SKM-1 treated with dmso at 0.1 percent for 144 hours (cell line): Measurements from ENCODE around the gene AMOT.

Experiments used
- DNase-seq: peaks from one replicate; lab custom pipeline; 2025; ENCODE audit not compliant: unreplicated experiment; lab: John Stamatoyannopoulos, UW

AMOT gene

DNA sequence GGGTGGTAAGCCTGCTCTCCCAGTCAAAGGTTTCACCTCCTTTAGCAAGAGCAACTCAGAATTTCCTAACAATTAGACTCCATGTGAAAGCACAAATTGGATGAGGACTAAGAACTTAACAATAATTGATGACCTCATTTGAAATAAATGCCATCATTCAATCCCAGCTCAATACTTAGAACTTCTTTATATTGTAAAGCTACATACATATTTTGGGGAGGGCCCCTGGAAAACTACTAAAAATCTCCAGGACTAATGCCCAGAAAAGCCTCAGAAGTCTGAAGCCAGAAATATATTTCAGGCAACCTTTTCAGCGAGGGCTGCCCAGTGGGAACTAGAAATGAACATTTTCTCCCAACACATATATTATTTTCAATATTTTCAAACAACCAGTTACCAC lies 38.1 kb downstream of the AMOT start:
- no peak for DNase-seq

DNA sequence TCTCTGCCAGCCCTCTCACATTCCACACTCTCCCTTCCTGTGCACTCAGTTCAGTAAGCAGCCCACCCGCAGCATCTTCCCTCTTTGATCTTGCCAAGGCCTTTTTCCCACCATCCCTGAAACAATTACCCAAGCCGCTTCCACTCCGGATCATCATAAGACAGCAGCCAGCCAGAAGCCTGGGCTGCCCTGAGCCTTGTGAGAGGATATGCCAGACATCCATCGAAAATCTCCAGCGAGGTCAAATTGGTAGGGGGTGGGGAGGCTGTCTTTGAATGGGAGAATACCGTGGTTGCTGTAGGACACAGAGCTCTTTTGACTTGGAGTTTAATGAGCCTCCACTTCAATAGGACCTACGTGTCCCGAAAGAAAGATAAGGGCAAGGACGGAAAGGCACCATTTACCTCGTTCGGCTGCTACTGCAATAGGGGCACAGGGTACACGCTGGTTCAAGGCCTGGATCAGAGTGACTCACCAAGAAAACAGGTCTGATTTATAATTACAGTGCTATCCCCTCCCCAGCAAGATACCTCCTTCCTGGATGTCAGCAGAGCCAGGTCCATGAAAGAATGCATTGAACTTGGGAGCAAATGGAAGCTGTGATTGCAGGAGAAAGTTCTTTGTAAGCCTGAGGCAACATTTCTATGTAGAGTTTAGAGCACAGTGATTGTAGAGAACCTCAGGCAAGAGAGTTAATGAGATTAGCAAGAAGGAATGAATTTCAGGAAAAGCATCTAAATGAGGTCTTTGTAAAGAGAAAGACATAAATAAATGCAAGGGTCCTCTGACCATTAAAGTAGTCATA lies 39.5 kb downstream of the AMOT start:
- DNase-seq: no peak

DNA sequence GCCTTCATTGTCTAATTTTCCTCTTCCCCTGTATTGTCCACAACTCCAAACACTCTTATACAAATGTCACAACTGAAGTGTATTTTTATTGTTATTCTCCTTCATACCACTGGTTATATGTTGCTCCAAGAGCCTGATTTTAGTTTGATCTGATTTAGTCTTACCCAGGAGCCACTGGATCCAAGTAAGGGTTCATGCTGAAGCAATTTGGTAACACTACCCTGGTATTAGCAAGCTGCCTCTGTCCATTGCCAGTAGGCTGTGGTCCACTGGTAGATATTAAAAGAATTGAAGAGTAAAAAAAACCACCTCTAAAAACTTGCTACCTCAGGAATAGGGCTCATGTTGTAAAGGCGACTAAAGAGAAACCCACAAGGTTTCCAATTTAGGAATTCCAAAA lies 41.2 kb downstream of the AMOT start:
- DNase-seq: no peak

DNA sequence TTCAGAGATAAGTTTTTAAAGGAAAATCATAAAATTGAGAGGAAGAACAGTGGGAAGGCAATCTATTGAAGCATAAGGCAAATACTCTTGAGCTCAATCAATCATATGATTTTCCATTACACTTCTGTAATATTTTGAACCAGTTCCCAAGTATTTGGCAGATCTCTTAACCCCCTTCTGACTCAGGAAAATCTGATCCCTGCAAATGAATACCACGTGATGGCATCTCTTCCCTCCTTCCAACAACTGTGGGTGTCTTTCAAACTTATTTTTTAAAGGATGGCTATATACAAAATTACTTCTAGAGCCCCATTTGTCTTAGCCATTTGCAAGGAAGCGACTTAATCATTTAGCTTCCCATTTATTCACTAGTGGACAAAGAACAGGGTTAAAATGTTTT lies 41.9 kb downstream of the AMOT start:
- DNase-seq: no peak

DNA sequence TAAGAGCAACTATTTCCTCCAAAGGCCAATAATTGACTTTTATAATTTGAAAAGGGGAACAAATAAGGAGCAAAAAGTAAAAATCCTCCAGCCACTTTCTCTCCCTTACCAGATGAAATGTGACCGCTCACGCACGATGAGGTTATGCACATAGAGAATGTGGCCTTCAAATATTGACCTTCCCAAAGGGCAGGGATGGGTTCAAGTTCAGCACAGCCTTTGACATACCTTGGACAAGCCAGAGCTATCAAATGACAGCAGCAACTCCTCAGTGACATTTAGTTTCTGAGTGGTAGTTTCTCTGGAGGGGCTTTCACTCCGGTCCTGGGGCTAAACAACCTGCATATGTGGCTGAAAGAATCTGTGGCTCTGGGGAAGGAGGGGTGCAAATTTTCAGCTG lies 50.7 kb downstream of the AMOT start:
- no peak for DNase-seq

DNA sequence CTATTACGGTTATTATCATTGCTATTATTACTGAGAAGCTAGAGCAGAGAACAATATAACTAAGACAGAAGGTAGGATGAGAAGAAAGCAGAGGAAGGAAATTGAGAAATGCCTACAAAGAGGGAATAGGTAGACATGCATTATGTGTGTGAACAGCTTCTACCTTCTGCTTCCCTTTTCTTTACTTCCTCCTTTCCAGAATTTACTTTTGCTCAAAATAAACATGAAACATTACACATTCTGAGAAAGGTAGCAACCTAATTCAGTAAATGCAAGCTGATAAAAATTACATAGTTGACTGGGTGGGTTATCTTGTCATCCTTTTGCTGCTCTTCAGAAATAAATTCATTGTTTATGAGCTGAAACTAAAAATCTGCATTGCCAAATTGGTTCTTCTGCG lies 54.6 kb downstream of the AMOT start:
- peak; percentile 44 for DNase-seq

DNA sequence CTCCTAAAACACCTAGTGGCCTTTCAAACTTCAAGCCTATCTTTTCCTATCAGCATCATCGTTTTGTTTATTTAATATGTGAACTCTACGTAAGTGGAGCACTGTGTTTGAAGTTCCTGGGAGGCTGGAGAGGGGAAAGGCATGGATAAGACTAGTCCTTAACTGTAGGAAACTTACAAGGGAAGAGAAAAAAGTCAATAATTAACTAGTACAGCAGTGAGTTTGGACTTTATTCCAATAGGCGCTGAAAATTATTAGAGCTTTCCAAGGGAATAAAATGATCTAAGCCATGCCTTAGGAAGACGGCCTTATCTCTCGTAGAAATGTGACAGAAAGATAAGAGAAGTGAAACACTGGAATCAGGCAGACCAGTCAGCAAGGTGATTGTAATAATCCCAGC lies 55.3 kb downstream of the AMOT start:
- no peak for DNase-seq

DNA sequence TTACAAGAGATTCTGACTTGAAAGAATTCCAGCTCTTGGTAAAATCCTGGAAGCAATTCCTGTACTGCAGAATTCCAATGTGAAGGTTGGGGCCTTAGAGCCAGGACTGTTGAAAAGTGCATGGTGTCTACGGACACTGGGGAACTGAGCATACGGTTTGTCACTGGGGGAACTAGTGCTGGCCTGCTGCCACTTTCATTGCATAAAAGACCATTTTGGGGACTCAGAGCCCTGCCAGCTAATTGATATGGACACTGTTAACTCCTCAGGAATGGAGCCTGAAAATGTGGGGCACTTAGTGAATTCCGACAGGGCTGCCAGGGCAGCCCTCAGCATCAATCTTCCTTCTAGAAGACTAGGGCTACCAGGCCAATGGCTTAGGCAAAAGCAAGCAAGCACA lies 55.9 kb downstream of the AMOT start:
- no peak for DNase-seq

DNA sequence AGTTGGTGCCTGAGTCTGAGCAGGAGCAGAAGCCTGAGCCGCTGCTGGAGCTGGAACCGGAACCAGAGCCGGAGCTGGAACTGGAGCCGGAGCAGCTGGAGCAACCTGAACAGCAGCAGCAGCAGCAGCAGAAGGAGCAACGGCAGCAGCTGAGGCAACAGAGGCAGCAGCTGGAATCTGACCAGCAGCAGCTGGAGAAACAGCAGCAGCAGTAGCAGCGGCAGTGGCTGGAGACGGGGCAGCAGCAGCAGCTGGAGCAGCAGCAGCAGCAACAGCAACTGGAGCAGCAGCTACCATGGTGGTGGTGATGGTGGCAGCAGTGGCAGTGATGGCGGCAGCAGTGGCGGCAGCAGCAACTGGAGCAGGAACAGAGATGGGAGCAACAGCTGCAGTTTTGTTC lies 61.5 kb downstream of the AMOT start:
- DNase-seq: no peak

DNA sequence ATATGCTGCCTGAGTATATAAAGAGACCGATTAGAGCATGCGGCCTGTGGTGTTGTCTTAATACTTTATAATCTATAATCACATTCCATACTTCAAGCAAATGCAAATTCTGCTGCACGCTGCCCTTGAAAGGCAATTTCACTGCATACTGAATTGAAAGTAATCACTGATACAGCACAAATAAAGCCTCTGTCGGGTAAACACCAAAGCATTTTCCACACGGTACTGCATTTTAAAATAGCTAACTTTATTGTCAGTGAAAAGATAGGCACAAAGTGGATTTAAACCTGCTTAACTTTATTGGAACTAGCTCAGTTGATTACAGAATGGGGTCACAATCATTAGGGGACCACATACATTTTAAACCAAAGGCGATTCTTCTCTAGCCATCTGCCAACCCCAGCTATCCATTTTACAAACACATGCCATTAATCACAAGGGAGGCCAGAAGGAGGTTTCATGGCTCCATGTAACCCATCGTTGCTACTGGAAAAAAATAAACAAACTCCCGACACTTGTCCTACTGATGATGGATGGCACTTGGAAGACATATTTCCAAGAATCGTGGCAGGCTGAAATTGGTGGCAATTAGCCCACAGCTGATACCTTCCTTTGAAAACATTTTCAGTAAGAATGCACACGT lies 65.9 kb downstream of the AMOT start:
- DNase-seq: no peak

DNA sequence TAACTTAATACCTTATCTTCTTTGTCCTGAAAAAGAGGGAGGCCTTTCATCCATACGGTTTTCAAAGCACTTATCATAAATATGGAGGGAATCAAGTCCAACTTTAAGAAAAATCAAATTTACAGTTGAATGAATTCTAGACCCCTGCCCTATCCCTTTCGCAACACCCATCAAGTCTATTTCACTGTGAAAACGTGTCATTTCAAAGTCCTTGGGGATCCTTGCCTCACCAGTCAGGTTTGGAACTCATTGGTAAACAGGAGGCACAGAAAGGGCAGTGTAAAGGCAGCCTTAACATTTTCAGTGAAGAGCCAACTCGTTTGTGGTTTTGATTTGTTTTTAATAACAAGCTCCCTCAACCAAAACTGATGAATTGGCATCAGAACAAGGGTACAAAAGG lies 66.5 kb downstream of the AMOT start:
- no peak for DNase-seq

DNA sequence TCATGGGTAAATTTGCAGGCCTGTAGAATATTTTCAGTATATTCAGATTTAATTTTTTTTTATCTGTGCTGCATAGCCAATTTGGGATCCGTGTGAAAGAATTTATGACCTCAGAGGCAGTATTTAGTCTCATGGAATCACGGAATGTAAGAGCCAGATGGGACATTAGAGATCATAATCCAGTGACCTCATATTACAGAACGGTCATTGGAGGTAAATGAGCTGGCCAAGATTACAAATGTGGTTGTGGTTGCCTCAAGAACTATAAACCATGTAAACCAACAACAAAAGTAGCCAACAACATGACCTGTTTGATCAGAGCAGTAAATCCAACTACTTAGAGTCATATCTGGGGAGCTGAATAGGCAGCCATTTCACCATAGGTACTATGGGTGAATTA lies 71.6 kb downstream of the AMOT start:
- DNase-seq: no peak

DNA sequence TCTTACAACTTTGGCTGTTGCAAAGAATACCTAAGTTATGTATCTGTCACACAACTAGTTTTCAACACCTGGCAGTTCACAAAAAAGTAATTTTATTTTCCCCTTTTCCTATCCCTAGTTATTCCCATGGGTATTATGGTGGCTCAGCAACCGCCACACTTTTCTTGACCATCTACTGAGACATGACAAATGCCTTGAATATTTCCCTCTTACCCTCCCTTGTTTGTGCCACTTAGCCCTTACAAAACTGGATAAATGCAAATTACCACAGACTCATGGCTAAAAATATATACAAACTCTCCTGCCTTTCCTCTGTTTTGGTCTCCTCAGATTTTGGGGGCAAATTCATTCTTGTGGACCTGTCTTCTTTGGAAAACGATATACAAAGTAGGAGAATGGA lies 72.1 kb downstream of the AMOT start:
- DNase-seq: no peak

DNA sequence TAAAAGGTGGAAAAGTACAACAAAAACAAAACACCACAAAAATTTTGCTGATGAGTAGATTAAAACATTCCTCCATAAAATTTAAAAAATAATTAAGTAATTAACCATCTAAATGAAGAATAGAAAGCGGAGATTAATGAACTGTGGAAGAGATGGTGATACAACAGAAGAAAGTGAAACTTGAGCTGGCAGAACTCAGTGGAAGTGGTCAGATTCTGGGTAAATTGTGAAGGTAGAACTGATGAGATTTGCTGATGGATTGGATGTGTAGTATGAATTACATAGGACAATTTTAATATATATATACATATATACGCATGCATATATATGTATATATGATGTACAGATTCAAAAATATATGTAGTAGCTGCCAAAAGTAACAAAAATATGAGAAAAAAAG lies 73.9 kb downstream of the AMOT start:
- DNase-seq: no peak

DNA sequence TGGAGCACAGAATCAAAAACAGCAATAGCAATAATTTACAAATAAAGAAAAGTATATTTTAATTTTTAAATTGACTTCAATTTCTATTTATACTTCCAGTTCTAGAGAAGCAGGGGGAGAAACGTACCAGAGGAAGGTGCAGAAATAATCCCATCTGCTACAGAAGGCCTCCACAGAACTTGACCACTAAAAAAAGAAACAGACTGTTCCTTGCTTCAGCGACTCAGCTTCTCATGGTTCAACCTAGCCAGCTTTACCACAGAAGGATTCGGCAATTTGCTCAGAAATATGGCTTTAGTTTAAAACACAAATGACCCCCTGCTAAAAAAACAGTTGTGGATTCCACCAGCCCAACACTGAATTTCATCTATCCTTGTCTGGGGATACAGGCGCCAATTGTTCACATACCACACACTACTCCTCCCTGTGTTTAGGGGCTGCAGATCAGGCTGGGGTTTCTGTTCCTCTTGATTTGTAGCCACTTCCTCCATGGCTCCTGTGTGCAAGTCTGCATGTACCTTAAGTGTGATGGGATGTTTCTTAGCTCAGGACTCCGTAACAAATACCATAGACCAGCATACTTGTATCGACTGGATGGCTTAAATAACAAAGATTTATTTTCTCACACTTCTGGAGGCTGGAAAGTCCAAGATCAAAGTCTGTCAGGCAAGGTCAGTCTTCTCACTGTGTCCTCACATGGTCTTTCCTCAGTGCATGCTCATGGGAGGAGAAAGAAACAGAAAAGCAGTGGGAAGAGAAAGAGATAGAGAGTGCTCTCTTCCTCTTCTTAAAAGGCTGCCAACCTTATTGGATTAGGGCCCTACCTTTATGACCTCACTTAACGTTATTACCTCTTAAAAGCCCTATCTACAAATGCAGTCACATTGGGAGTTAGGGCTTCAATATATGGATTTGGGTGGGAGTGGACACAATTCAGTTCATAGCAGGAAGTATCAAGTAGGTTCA lies 79.1 kb downstream of the AMOT start:
- DNase-seq: peak; percentile 21

DNA sequence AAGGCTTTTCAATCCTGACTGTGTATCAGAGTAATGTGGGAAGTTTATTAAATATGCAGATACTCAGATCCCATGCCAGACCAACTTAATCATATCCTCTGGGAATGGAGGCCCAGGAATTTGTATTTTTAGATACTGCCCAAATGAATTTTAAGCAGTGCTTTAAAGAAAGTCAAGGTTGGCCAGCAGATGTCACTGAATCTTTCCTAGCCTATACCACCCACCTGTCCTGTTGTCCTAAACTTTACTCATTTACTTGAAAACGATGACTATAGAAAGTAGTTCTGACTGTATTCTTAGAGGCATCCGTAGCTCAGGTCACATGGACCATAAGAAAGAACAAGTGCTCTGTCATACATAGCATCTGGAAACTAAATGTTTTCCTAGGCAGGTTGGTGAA lies 79.9 kb downstream of the AMOT start:
- no peak for DNase-seq

DNA sequence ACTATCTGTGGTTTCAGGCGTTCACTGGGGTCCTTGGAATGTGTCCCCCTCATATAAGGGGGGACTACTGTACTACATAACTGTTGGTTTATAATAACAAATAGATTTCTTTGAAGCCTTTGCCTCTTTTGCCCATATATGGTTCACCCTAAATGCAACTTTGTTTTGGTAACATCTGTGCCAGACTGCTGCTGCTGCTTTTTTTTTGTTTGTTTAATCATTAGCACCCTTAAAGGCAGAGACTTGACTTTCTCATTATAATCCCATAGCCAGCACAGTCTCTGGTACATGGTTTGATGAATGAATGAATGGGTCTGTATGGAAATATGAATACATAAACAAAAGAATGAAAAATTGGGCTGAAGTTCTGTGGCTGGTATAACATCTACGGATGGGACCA lies 80.7 kb downstream of the AMOT start:
- no peak for DNase-seq

DNA sequence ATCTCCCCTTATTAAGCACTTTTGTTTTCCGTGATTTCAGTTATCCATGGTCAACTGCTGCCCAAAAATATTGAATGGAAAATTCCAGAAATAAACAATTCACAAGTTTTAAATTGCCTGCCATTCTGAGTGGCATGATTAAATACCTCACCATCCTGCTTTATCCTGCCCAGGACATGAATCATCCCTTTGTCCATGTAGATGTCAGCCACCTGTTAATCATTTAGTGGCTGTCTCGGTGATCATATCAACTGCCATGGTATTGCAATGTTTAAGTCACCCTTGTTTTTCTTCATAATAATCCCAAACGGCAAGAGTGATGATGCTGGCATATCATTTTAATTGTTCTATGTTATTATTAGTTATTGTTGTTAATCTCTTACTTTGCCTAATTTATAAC lies 81.1 kb downstream of the AMOT start:
- no peak for DNase-seq

DNA sequence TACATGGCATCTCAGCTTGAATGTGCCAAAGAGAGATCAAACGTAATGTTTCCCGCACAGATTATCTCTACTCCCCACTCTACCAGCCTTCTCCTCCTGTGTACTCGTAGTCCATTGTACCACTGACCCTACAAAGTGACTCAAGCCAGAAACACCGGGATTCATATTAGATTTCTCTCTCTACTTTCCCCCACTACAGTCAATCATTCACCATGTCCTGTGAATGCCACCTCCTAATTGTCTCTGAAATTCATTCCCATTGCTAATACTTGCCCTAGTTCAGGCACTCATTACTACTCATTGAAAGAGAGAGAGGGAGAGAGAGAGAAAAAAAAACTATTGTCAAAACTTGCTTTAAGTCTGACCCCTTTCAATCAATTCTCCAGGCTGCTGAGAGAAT lies 82.7 kb downstream of the AMOT start:
- DNase-seq: no peak

DNA sequence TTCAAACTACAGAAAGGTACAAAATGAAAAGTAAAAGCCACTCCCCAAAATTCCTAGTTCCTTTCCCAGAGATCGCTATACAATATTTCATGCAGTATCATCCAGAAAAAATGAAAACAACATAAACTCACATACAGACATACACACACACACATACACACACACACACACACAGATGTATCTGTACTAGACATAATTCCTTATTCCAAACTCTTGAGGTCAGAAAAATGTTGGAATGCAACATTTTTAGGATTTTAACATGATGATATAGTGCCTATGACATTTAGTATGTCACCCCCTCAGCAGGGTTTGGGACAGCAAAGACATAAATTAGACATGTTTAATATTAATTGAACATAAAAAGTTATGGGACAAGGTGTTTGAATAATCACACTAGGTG lies 87.5 kb downstream of the AMOT start:
- no peak for DNase-seq

DNA sequence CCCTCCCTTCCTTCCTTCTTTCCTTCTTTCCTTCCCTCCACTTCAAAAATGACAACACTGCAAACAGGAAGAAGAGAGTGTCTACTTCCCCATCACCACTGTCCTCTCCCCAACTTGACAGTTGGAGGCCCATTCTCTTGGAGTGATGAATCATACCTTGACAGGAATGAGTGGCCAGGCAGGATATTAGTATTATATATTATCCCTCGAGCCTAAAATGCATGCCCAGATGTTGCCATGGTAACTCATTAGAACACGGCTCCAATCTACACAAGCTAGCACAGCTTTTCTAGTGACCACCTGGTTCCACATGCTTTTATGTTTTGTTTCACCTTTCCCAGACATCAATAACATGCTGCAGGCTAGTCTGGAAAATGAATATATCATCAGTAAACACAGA lies 89.6 kb downstream of the AMOT start:
- no peak for DNase-seq
